Measurements from ENCODE around the gene ANO2. TPM values are rescaled to one million over a fixed set of nuclear protein-coding genes. Genes with fewer than 3 reads are reported as not detected.

Gene ANO2
- total RNA-seq, 4 donors from 2014 or later = 1.4 to 3.3 (median 2.7) TPM; not detected in 1

- Histone ChIP-seq H3K36me3 (no peaks in the 10 kb centered on the region), H3K27me3 (no peaks in the 10 kb centered on the region), H3K27ac (no peak overlapping the region), H3K4me3 (no peak overlapping the region), H3K9me3 (no peaks in the 10 kb centered on the region), H3K4me1 (no peaks in the 10 kb centered on the region)
- DNase-seq = no peak
- intact Hi-C loops (cut with DNase I; ENCODE audit: low total_unique reads) = no loop called here
- no peak for TF ChIP-seq POLR2A (IDR thresholded peaks at IDR 0.05)
- TF ChIP-seq POLR2AphosphoS5 (IDR thresholded peaks at IDR 0.05) = no peak
- TF ChIP-seq EP300 (IDR thresholded peaks at IDR 0.05; ENCODE audit: low read depth) = no peak
- TF ChIP-seq CTCF (IDR thresholded peaks at IDR 0.05) = no peak
- 74 to 79% methylated on average over 4 of the region's 4 CpGs for WGBS, 2 donors (ENCODE audit: low coverage in 1 of 2)
- in situ Hi-C loops (cut with MboI; ENCODE audit: low pct_ligation_motif_present in 1 of 4, low pct_unique_long_range_greater_than_20kb in 1 of 4, low sequenced_read_pairs in 3 of 4) = no loop called here
These were observed 17.1 kb downstream of the ANO2 start for GRCh38 chr12:5927732-5928516.

- in situ Hi-C loops (cut with MboI; ENCODE audit: low pct_ligation_motif_present in 1 of 4, low pct_unique_long_range_greater_than_20kb in 1 of 4, low sequenced_read_pairs in 3 of 4) (no loop called here), intact Hi-C loops (cut with DNase I; ENCODE audit: low total_unique reads) (no loop called here)
- no peaks in the 10 kb centered on the region for H3K9me3 ChIP-seq
- 82% methylated on average over 9 of the region's 9 CpGs; no CpG with 5 or more reads in 1 of the 2 donors for WGBS, 2 donors (ENCODE audit: low coverage in 1 of 2)
- H3K4me3 ChIP-seq = no peak overlapping the region
- no peaks in the 10 kb centered on the region for H3K27me3 ChIP-seq
- no peak for DNase-seq
- no peaks in the 10 kb centered on the region for H3K36me3 ChIP-seq
- H3K27ac ChIP-seq = no peak overlapping the region
- H3K4me1 ChIP-seq = no peaks in the 10 kb centered on the region
- TF ChIP-seq POLR2AphosphoS5 (IDR thresholded peaks at IDR 0.05) (no peak), POLR2A (IDR thresholded peaks at IDR 0.05) (no peak), EP300 (IDR thresholded peaks at IDR 0.05; ENCODE audit: low read depth) (no peak), CTCF (IDR thresholded peaks at IDR 0.05) (no peak)
These were observed 19.4 kb downstream of the ANO2 start for GRCh38 chr12:5925646-5926045.

GRCh38 chr12:5924342-5924741 lies 20.7 kb downstream of the ANO2 start:
- 77% methylated on average over 7 of the region's 7 CpGs; no CpG with 5 or more reads in 1 of the 2 donors for WGBS, 2 donors (ENCODE audit: low coverage in 1 of 2)
- Histone ChIP-seq H3K36me3 (no peaks in the 10 kb centered on the region), H3K27me3 (no peaks in the 10 kb centered on the region), H3K27ac (no peak overlapping the region), H3K4me1 (no peaks in the 10 kb centered on the region), H3K9me3 (no peaks in the 10 kb centered on the region), H3K4me3 (no peak overlapping the region)
- TF ChIP-seq POLR2A (IDR thresholded peaks at IDR 0.05) (no peak), EP300 (IDR thresholded peaks at IDR 0.05; ENCODE audit: low read depth) (no peak), CTCF (IDR thresholded peaks at IDR 0.05) (no peak), POLR2AphosphoS5 (IDR thresholded peaks at IDR 0.05) (no peak)
- no peak for DNase-seq
- in situ Hi-C loops (cut with MboI; ENCODE audit: low pct_ligation_motif_present in 1 of 4, low pct_unique_long_range_greater_than_20kb in 1 of 4, low sequenced_read_pairs in 3 of 4) (no loop called here), intact Hi-C loops (cut with DNase I; ENCODE audit: low total_unique reads) (no loop called here)

GRCh38 chr12:5923751-5924150 lies 21.3 kb downstream of the ANO2 start:
- Histone ChIP-seq H3K4me1 (no peaks in the 10 kb centered on the region), H3K27ac (no peak overlapping the region), H3K36me3 (no peaks in the 10 kb centered on the region), H3K27me3 (no peaks in the 10 kb centered on the region), H3K9me3 (no peaks in the 10 kb centered on the region), H3K4me3 (no peak overlapping the region)
- TF ChIP-seq EP300 (IDR thresholded peaks at IDR 0.05; ENCODE audit: low read depth) = no peak
- TF ChIP-seq CTCF (IDR thresholded peaks at IDR 0.05) = no peak
- no peak for TF ChIP-seq POLR2AphosphoS5 (IDR thresholded peaks at IDR 0.05)
- no peak for TF ChIP-seq POLR2A (IDR thresholded peaks at IDR 0.05)
- no peak for DNase-seq
- in situ Hi-C loops (cut with MboI; ENCODE audit: low pct_ligation_motif_present in 1 of 4, low pct_unique_long_range_greater_than_20kb in 1 of 4, low sequenced_read_pairs in 3 of 4) = no loop called here
- WGBS, 2 donors (ENCODE audit: low coverage in 1 of 2) = 48 to 61% methylated on average over 3 of the region's 5 CpGs
- intact Hi-C loops (cut with DNase I; ENCODE audit: low total_unique reads) = no loop called here

All from transverse colon (tissue), 4 donors.